Fibroblast of lung (primary cell): ENCODE results near the gene ATP5F1E. TPM values are rescaled to one million over a fixed set of nuclear protein-coding genes. Genes with fewer than 3 reads are reported as not detected.

Experiments used
- DNase-seq, 2 donors: peaks; one replicate each; pipeline versions ENCODE4 v3.0.0 to v3.0.0-alpha.2; 2010; ENCODE audit warnings: low read depth in 2 of 2
- H2AFZ ChIP-seq: 2 replicates; pipeline ENCODE4 v1.5.1; 2012; ENCODE audit warnings: low read length, control low read depth, inconsistent platforms
- H3K27ac ChIP-seq: 2 replicates; pipeline ENCODE4 v1.5.1; 2011; ENCODE audit warnings: low read length, control low read depth; ENCODE audit not compliant: insufficient read depth
- H3K27me3 ChIP-seq: 2 replicates; pipeline ENCODE4 v1.5.1; 2011; ENCODE audit warnings: mild to moderate bottlenecking, low read length; ENCODE audit not compliant: control insufficient read depth, insufficient read depth
- H3K36me3 ChIP-seq: 2 replicates; pipeline ENCODE4 v1.5.1; 2011; ENCODE audit warnings: low read length; ENCODE audit not compliant: control insufficient read depth, insufficient read depth
- H3K4me1 ChIP-seq: 2 replicates; pipeline ENCODE4 v1.5.1; 2011; ENCODE audit warnings: low read length; ENCODE audit not compliant: control insufficient read depth, insufficient read depth; ENCODE audit errors: extremely low read depth
- H3K4me2 ChIP-seq: 2 replicates; pipeline ENCODE4 v1.5.1; 2011; ENCODE audit warnings: low read length, control low read depth; ENCODE audit not compliant: insufficient read depth; ENCODE audit errors: extremely low read depth
- H3K4me3 ChIP-seq, 4 experiments: fragments of 200-600 bp in 1 of 4; sonication (generic) in 1 of 4; replicated peaks in 1 of 4; 2 replicates each; pipeline ENCODE4 v1.5.1; 2011 to 2016; ENCODE audit warnings: low read length in 4 of 4, low read depth in 3 of 4, mild to moderate bottlenecking in 3 of 4, control low read depth in 2 of 4, inconsistent platforms in 1 of 4, mixed read lengths in 1 of 4; ENCODE audit not compliant: insufficient read depth in 1 of 4; ENCODE audit errors: control extremely low read depth in 1 of 4
- H3K79me2 ChIP-seq: 2 replicates; pipeline ENCODE4 v1.5.1; 2012; ENCODE audit warnings: mild to moderate bottlenecking, low read length, inconsistent platforms; ENCODE audit not compliant: control insufficient read depth, insufficient read depth
- H3K9ac ChIP-seq: 2 replicates; pipeline ENCODE4 v1.5.1; 2011; ENCODE audit warnings: mild to moderate bottlenecking, low read length, control low read depth; ENCODE audit not compliant: insufficient read depth
- H3K9me3 ChIP-seq: 2 replicates; pipeline ENCODE4 v1.5.1; 2012; ENCODE audit warnings: low read depth, low read length; ENCODE audit not compliant: control insufficient read depth, insufficient read depth
- H4K20me1 ChIP-seq: 2 replicates; pipeline ENCODE4 v1.5.1; 2011; ENCODE audit warnings: low read length; ENCODE audit not compliant: control insufficient read depth, insufficient read depth; ENCODE audit errors: extremely low read depth
- CTCF ChIP-seq, 2 donors: IDR thresholded peaks in 1 of 2; conservative IDR thresholded peaks in 1 of 2; 1 replicate in 1 of 2; 2 replicates in 1 of 2; pipeline ENCODE4 v1.5.1; 2011 to 2012; ENCODE audit warnings: low read length in 2 of 2, control low read depth in 1 of 2, inconsistent platforms in 1 of 2, low read depth in 1 of 2, mild to moderate bottlenecking in 1 of 2
- EZH2 ChIP-seq: IDR thresholded peaks from 2 replicates; pipeline ENCODE4 v1.5.1; 2012; ENCODE audit warnings: low read length, control low read depth, mild to moderate bottlenecking; ENCODE audit errors: missing control alignments
- polyA plus RNA-seq, 2 donors: library from polyadenylated mRNA; depleted of rRNA in 1 of 2; stranded (reverse) in 1 of 2; unstranded in 1 of 2; fragments of >200 nt; gene quantifications; 2 replicates each; pipeline ENCODE4 v1.2.1, GENCODE V29; 2011 to 2012; ENCODE audit warnings: missing spikeins in 1 of 2
- total RNA-seq: library from RNA; depleted of rRNA; stranded (reverse); fragments of >200 nt; gene quantifications from 2 replicates; pipeline ENCODE4 v1.2.1, GENCODE V29; 2014

The ATP5F1E gene
- total and polyA plus RNA-seq, 2 donors (not counting 1 experiment from before 2014, with no cell fraction given) = 37.8 to 56.5 TPM

- Histone ChIP-seq H3K4me1 (no peaks in the 10 kb centered on the region), H3K9me3 (no peaks in the 10 kb centered on the region), H3K9ac (no peak within 1 kb of the TSS), H2AFZ (no peak within 1 kb of the TSS), H3K27ac (no peak within 1 kb of the TSS), H3K4me2 (no peak within 1 kb of the TSS), H3K27me3 (no peaks in the 10 kb centered on the region), H4K20me1 (no peaks in the 10 kb centered on the region), H3K4me3 (no peak within 1 kb of the TSS), H3K36me3 (peaks cover 2% of the 10 kb centered on the region), H3K79me2 (peaks cover 2% of the 10 kb centered on the region)
- TF ChIP-seq EZH2 = no peak
- TF ChIP-seq CTCF (conservative IDR thresholded peaks at IDR 0.05 in 1 of 2, IDR thresholded peaks at IDR 0.05 in 1 of 2; ENCODE audit: low read depth in 1 of 2, low read length in 2 of 2) = no peak
- peak in 1 of 2 donors; percentile 27 for DNase-seq
Measured at GRCh38 chr20:59019217-59019616, 12.9 kb downstream of the ATP5F1E start, which contains the start of gene TUBB1. Gene TUBB1 (plus strand): TSS chr20:59019429. CDS start chr20:59019523, 94 bp downstream.

GRCh38 chr20:59018817-59019216, 13.3 kb downstream of the ATP5F1E start:
- Histone ChIP-seq H3K4me2 (no peak overlapping the region), H4K20me1 (no peaks in the 10 kb centered on the region), H3K9ac (no peak overlapping the region), H3K36me3 (no peaks in the 10 kb centered on the region), H3K27me3 (no peaks in the 10 kb centered on the region), H3K4me1 (no peaks in the 10 kb centered on the region), H2AFZ (no peak overlapping the region), H3K4me3 (no peak overlapping the region), H3K9me3 (no peaks in the 10 kb centered on the region), H3K79me2 (no peaks in the 10 kb centered on the region), H3K27ac (no peak overlapping the region)
- TF ChIP-seq EZH2 = no peak
- no peak for TF ChIP-seq CTCF (conservative IDR thresholded peaks at IDR 0.05 in 1 of 2, IDR thresholded peaks at IDR 0.05 in 1 of 2; ENCODE audit: low read depth in 1 of 2, low read length in 2 of 2)
- DNase-seq = no peak

- TF ChIP-seq EZH2 (no peak), CTCF (conservative IDR thresholded peaks at IDR 0.05 in 1 of 2, IDR thresholded peaks at IDR 0.05 in 1 of 2; ENCODE audit: low read depth in 1 of 2, low read length in 2 of 2) (no peak)
- H3K36me3 ChIP-seq = no peaks in the 10 kb centered on the region
- H3K9ac ChIP-seq = no peak overlapping the region
- no peaks in the 10 kb centered on the region for H3K9me3 ChIP-seq
- H3K4me2 ChIP-seq = no peak overlapping the region
- DNase-seq = no peak
- no peak overlapping the region for H3K4me3 ChIP-seq
- no peak overlapping the region for H2AFZ ChIP-seq
- H3K27ac ChIP-seq = no peak overlapping the region
- no peaks in the 10 kb centered on the region for H3K79me2 ChIP-seq
- no peaks in the 10 kb centered on the region for H3K27me3 ChIP-seq
- H4K20me1 ChIP-seq = no peaks in the 10 kb centered on the region
- H3K4me1 ChIP-seq = no peaks in the 10 kb centered on the region
Measured at GRCh38 chr20:59017493-59018231, 14.5 kb downstream of the ATP5F1E start.
